ENCODE data around the gene PCTP. TPM values are rescaled to one million over a fixed set of nuclear protein-coding genes. Genes with fewer than 3 reads are reported as not detected.

Gene PCTP
- total RNA-seq, 1 donor from 2014 or later = 7.7 TPM

- no peak for DNase-seq (ENCODE audit: low spot score)
Observed at GRCh38 chr17:55727275-55727674, 23.6 kb upstream of the PCTP start.

- no peak for DNase-seq (ENCODE audit: low spot score)
Observed at GRCh38 chr17:55727920-55728319, 22.9 kb upstream of the PCTP start.

GRCh38 chr17:55728361-55728760 is 22.5 kb upstream of the PCTP start:
- DNase-seq (ENCODE audit: low spot score) = no peak

- peak; percentile 43 for DNase-seq (ENCODE audit: low spot score)
Observed at GRCh38 chr17:55728833-55729232, 22.0 kb upstream of the PCTP start.

GRCh38 chr17:55729484-55729883 is 21.4 kb upstream of the PCTP start:
- no peak for DNase-seq (ENCODE audit: low spot score)

- peak; percentile 43 for DNase-seq (ENCODE audit: low spot score)
Observed at GRCh38 chr17:55730380-55730779, 20.5 kb upstream of the PCTP start.

- DNase-seq (ENCODE audit: low spot score) = no peak
Observed at GRCh38 chr17:55730808-55731207, 20.0 kb upstream of the PCTP start.

- DNase-seq (ENCODE audit: low spot score) = peak; percentile 87
Observed at GRCh38 chr17:55731586-55732250, 19.1 kb upstream of the PCTP start.

GRCh38 chr17:55734128-55734781 is 16.6 kb upstream of the PCTP start:
- DNase-seq (ENCODE audit: low spot score) = no peak

GRCh38 chr17:55735731-55736405 is 15.0 kb upstream of the PCTP start:
- peak; percentile 54 for DNase-seq (ENCODE audit: low spot score)

GRCh38 chr17:55737976-55738501 is 12.8 kb upstream of the PCTP start:
- DNase-seq (ENCODE audit: low spot score) = no peak

GRCh38 chr17:55740511-55741355 is 10.1 kb upstream of the PCTP start:
- DNase-seq (ENCODE audit: low spot score) = no peak

GRCh38 chr17:55741356-55741700 is 9.5 kb upstream of the PCTP start:
- DNase-seq (ENCODE audit: low spot score) = no peak

- no peak for DNase-seq (ENCODE audit: low spot score)
Observed at GRCh38 chr17:55742272-55743102, 8.4 kb upstream of the PCTP start.

GRCh38 chr17:55743103-55743679 is 7.7 kb upstream of the PCTP start:
- no peak for DNase-seq (ENCODE audit: low spot score)

- no peak for DNase-seq (ENCODE audit: low spot score)
Observed at GRCh38 chr17:55745258-55745657, 5.6 kb upstream of the PCTP start.

- no peak for DNase-seq (ENCODE audit: low spot score)
Observed at GRCh38 chr17:55746466-55746865, 4.4 kb upstream of the PCTP start.

GRCh38 chr17:55747209-55747608 is 3.6 kb upstream of the PCTP start:
- no peak for DNase-seq (ENCODE audit: low spot score)

- DNase-seq (ENCODE audit: low spot score) = no peak
Observed at GRCh38 chr17:55748841-55749240, 2.0 kb upstream of the PCTP start.

GRCh38 chr17:55749985-55750384 is 866 bp upstream of the PCTP start:
- DNase-seq (ENCODE audit: low spot score) = no peak
